ENCODE data around the gene PHAF1. TPM values are rescaled to one million over a fixed set of nuclear protein-coding genes. Genes with fewer than 3 reads are reported as not detected.

Gene PHAF1
- total and polyA plus RNA-seq, 9 of the 15 experiments (the other 6 are each of a cell fraction or from before 2014, with no cell fraction given) = 5.1 to 25.4 (median 13.8) TPM

DNA sequence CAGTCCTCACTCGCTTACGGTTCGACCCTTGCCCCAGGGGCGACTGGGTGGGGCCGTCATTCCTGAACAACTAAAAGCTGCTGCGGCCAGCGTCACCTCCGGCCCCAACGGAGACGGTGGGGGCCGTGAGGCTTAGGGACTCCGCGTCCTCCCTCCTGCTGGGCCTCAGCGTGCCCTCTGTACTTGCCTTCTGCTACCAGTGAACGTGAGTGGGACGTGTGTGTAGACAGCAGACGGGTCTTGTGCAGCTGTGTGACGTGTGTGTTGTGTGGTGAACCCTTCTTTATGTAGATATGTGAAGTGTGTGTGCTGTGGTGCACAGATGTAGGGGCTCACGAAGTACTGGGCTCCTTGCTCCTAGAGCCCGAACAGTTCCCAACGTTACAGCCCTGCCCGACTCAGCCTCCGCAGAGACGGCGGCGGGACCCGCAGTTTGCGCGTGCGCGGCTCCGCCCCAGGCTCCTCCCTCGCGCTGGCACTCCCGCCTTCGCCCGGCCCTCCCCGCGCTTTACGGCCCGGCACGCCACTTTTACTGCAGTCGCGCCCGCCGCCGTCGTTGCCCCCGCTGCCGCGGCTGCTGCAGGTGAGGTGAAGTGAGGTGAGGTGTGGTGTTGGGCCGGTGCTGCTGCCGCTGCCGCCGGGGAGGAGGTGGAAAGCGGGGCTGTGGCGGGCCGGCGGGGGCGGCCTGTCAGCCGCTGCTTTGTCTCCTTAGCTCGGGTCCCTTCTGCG lies at the start of gene PHAF1 (continued):
- TF ChIP-seq, protein P1, sequence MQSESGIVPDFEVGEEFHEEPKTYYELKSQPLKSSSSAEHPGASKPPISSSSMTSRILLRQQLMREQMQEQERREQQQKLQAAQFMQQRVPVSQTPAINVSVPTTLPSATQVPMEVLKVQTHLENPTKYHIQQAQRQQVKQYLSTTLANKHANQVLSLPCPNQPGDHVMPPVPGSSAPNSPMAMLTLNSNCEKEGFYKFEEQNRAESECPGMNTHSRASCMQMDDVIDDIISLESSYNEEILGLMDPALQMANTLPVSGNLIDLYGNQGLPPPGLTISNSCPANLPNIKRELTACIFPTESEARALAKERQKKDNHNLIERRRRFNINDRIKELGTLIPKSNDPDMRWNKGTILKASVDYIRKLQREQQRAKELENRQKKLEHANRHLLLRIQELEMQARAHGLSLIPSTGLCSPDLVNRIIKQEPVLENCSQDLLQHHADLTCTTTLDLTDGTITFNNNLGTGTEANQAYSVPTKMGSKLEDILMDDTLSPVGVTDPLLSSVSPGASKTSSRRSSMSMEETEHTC (IDR thresholded peaks at IDR 0.05) = no peak
- peak; percentile 63 for TF ChIP-seq HCFC1 (IDR thresholded peaks at IDR 0.05; ENCODE audit: low read depth, low read length)
- no peak for TF ChIP-seq HMG20B (CRISPR knock-in tag; IDR thresholded peaks at IDR 0.05)
- TF ChIP-seq FOXP1 (CRISPR knock-in tag; IDR thresholded peaks at IDR 0.05) = no peak
- no peak for TF ChIP-seq ZNF184 (CRISPR knock-in tag; IDR thresholded peaks at IDR 0.05)
- TF ChIP-seq TAL1 (IDR thresholded peaks at IDR 0.05) = no peak
- TF ChIP-seq, protein P2, sequence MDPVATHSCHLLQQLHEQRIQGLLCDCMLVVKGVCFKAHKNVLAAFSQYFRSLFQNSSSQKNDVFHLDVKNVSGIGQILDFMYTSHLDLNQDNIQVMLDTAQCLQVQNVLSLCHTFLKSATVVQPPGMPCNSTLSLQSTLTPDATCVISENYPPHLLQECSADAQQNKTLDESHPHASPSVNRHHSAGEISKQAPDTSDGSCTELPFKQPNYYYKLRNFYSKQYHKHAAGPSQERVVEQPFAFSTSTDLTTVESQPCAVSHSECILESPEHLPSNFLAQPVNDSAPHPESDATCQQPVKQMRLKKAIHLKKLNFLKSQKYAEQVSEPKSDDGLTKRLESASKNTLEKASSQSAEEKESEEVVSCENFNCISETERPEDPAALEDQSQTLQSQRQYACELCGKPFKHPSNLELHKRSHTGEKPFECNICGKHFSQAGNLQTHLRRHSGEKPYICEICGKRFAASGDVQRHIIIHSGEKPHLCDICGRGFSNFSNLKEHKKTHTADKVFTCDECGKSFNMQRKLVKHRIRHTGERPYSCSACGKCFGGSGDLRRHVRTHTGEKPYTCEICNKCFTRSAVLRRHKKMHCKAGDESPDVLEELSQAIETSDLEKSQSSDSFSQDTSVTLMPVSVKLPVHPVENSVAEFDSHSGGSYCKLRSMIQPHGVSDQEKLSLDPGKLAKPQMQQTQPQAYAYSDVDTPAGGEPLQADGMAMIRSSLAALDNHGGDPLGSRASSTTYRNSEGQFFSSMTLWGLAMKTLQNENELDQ (CRISPR knock-in tag; IDR thresholded peaks at IDR 0.05; ENCODE audit: borderline replicate concordance) = no peak
- TF ChIP-seq, protein P3, sequence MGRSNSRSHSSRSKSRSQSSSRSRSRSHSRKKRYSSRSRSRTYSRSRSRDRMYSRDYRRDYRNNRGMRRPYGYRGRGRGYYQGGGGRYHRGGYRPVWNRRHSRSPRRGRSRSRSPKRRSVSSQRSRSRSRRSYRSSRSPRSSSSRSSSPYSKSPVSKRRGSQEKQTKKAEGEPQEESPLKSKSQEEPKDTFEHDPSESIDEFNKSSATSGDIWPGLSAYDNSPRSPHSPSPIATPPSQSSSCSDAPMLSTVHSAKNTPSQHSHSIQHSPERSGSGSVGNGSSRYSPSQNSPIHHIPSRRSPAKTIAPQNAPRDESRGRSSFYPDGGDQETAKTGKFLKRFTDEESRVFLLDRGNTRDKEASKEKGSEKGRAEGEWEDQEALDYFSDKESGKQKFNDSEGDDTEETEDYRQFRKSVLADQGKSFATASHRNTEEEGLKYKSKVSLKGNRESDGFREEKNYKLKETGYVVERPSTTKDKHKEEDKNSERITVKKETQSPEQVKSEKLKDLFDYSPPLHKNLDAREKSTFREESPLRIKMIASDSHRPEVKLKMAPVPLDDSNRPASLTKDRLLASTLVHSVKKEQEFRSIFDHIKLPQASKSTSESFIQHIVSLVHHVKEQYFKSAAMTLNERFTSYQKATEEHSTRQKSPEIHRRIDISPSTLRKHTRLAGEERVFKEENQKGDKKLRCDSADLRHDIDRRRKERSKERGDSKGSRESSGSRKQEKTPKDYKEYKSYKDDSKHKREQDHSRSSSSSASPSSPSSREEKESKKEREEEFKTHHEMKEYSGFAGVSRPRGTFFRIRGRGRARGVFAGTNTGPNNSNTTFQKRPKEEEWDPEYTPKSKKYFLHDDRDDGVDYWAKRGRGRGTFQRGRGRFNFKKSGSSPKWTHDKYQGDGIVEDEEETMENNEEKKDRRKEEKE (IDR thresholded peaks at IDR 0.05; ENCODE audit: borderline replicate concordance in 1 of 2, control insufficient read depth in 1 of 2, low read depth in 2 of 2, low read length in 1 of 2) = no peak
- no peak for TF ChIP-seq ZNF239 (CRISPR knock-in tag; IDR thresholded peaks at IDR 0.05)
- TF ChIP-seq RB1 (IDR thresholded peaks at IDR 0.05; ENCODE audit: low read depth) = peak; percentile 87; the same call in 1 of the 2 replicates
- TF ChIP-seq, protein P4, sequence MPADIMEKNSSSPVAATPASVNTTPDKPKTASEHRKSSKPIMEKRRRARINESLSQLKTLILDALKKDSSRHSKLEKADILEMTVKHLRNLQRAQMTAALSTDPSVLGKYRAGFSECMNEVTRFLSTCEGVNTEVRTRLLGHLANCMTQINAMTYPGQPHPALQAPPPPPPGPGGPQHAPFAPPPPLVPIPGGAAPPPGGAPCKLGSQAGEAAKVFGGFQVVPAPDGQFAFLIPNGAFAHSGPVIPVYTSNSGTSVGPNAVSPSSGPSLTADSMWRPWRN (IDR thresholded peaks at IDR 0.05; ENCODE audit: low read depth) = no peak
- TF ChIP-seq MYBL2 (IDR thresholded peaks at IDR 0.05; ENCODE audit: low read depth) = no peak
- no peak for TF ChIP-seq MYBL2 (CRISPR knock-in tag; IDR thresholded peaks at IDR 0.05; ENCODE audit: borderline replicate concordance)
- TF ChIP-seq, protein P5, sequence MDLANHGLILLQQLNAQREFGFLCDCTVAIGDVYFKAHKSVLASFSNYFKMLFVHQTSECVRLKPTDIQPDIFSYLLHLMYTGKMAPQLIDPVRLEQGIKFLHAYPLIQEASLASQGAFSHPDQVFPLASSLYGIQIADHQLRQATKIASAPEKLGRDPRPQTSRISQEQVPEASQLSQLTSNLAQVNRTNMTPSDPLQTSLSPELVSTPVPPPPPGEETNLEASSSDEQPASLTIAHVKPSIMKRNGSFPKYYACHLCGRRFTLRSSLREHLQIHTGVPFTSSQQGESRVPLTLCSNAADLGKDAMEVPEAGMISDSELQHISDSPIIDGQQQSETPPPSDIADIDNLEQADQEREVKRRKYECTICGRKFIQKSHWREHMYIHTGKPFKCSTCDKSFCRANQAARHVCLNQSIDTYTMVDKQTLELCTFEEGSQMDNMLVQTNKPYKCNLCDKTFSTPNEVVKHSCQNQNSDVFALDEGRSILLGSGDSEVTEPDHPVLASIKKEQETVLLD (IDR thresholded peaks at IDR 0.05) = peak; percentile 41; the same call in 1 of the 2 replicates
- peak; percentile 84 for TF ChIP-seq CCNT2 (IDR thresholded peaks at IDR 0.05; ENCODE audit: borderline replicate concordance, extremely low read depth, insufficient read length, low read depth, low read length)
- no peak for TF ChIP-seq FOSL1 (tag; conservative IDR thresholded peaks at IDR 0.05)

Measured in K562 (cell line).